ENCODE data around the gene CTIF.

The CTIF gene

GRCh38 chr18:48753691-48754090 lies 214.9 kb downstream of the CTIF start:
- no peak for DNase-seq (ENCODE audit: low spot score)

- no peak for DNase-seq (ENCODE audit: low spot score)
Measured at GRCh38 chr18:48754559-48754958, 215.7 kb downstream of the CTIF start.

DNA sequence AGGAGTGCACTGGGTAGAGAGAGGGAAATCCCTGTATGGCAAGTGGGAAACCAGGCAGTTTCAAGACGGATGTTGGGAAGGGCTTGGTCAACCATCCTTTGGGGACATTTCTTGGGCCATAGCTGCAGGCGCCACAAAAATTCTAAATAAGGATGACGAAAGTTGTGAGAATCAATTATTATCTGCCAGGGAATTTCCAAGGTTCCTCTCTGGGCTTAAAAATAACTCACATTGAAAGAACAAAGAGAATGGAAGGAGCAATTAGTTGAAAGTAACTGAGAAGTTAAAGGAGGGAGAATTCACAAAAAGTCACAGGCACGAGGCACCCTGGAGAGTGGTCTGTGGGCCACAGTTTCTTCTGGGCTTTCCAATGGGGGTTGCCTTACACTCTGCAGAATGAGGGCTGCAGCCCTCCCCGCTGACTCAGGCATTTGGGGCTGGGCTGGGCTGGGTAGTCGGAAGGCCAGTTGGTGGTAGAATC lies 216.2 kb downstream of the CTIF start:
- DNase-seq (ENCODE audit: low spot score) = no peak

GRCh38 chr18:48756511-48757226 lies 217.8 kb downstream of the CTIF start:
- DNase-seq (ENCODE audit: low spot score) = no peak

DNA sequence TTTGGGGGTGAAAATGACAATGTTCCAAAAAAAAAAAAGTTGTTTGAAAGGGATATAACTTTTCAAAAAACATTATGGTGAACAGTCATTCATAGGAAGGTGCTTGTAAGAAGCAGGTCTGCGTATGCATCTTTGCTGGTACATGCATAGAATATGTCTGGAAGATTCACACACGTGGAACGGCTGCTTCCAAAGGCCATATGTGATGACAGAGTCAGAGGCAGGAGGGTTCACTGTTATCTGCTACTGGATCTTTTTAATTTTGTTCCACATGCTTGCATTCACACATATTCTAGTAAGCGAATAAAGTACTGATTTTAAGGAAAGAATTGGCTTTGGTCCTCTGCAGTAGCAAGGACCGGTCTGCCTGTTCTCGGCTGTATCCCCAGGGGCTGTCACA lies 218.5 kb downstream of the CTIF start:
- DNase-seq (ENCODE audit: low spot score) = no peak

GRCh38 chr18:48757906-48758305 lies 219.1 kb downstream of the CTIF start:
- no peak for DNase-seq (ENCODE audit: low spot score)

DNA sequence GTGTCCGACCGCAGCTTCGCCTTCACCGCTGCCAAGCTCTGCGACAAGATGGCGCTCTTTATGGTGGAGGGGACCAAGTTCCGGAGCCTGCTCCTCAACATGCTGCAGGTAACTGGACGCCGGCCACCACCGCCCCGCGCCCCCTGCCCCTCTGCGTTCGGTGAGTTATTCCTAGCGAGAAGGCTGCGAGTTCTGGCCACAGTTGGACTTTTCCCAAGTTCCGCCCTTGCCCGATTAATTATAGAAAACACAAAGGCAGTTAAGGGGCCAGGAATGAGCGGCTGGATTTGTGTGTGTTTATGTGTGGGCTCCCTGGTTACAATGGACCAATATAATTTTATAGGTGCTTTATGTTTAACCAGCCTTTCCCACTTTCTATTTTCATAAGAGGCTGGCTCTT lies 222.8 kb downstream of the CTIF start:
- no peak for DNase-seq (ENCODE audit: low spot score)

- no peak for DNase-seq (ENCODE audit: low spot score)
Measured at GRCh38 chr18:48762022-48762421, 223.2 kb downstream of the CTIF start.

- DNase-seq (ENCODE audit: low spot score) = no peak
Measured at GRCh38 chr18:48762836-48763718, 224.2 kb downstream of the CTIF start.

- no peak for DNase-seq (ENCODE audit: low spot score)
Measured at GRCh38 chr18:48763719-48764100, 224.9 kb downstream of the CTIF start.

DNA sequence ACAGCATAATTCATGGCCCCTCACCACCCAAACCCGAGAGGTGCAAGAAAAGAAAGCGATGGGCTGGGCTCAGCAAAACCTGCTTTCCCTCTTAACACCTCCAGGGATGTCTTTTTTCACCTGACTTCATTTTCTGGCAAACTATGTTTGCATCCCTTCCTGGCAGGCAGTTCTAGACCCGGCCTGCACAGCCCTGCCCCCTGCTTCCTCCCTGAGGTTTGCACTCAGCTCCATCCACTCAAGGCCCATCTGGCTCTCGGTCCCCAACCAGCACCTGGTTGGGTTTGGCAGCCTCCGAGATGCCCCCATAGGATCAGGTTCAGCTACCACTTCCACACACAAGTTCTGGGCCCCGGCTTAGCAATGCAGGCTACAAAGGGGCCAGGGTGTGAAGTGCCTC lies 226.2 kb downstream of the CTIF start:
- DNase-seq (ENCODE audit: low spot score) = no peak

DNA sequence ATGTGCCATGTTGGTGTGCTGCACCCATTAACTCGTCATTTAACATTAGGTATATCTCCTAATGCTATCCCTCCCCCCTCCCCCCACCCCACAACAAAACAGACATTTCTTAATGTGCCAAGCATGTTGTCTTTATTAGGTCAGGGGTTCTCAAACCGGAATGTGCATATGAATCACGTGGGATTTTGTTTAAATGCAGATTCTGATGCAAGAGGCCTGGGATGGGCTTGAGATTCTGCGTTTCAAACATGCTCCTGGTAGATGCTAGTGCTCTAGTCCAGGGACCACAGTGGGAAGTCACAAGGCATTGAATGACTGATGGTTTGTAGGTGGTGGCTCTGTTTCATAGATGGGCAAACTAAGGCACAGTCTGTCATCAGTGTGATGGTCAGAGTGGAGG lies 227.2 kb downstream of the CTIF start:
- no peak for DNase-seq (ENCODE audit: low spot score)

- DNase-seq (ENCODE audit: low spot score) = no peak
Measured at GRCh38 chr18:48766487-48766886, 227.7 kb downstream of the CTIF start.

- DNase-seq (ENCODE audit: low spot score) = peak; percentile 70
Measured at GRCh38 chr18:48767090-48767690, 228.4 kb downstream of the CTIF start.

- DNase-seq (ENCODE audit: low spot score) = no peak
Measured at GRCh38 chr18:48769006-48769636, 230.3 kb downstream of the CTIF start.

DNA sequence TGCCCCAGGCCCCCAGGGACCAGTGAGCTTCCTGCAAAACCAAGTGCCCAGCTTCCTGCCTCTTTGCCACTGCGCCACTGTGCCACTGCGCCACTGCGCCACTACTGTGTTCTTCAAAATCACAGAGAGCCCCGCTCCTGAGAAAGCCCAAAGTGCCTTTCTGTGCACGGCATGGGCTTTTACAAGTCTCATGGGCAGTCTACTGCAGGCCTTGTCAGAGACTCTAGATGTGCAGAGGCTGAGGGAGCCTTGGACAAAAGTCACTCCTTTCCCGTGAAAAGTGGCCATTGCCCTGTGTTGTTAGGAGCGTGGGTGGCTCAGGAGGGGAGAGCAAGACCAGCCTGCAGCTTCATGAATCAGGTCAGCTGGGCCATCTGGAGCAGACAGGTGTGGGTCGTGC lies 231.4 kb downstream of the CTIF start:
- no peak for DNase-seq (ENCODE audit: low spot score)

- no peak for DNase-seq (ENCODE audit: low spot score)
Measured at GRCh38 chr18:48771641-48772375, 233.0 kb downstream of the CTIF start.

GRCh38 chr18:48772457-48772856 lies 233.6 kb downstream of the CTIF start:
- no peak for DNase-seq (ENCODE audit: low spot score)

DNA sequence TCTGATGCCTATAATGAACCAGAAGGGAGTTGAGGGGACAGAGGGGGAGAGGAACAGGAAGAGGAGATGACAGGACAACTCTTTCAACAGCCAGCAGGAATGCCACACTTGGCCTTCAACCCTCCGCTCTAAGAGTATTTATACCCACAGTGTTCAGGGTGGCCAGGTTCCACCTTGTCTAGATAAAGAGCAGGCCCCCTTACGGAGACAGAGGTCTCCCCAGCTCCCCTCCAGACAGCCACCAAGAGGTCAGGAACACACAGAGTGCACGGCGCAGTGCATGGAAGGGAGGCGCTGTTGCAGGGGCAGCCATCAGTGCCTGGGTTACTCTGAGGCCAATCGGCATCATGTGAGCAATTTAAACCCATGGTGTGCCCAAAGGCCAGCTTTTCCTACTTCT lies 235.0 kb downstream of the CTIF start:
- no peak for DNase-seq (ENCODE audit: low spot score)

GRCh38 chr18:48774941-48775340 lies 236.1 kb downstream of the CTIF start:
- DNase-seq (ENCODE audit: low spot score) = no peak

GRCh38 chr18:48775372-48776155 lies 236.7 kb downstream of the CTIF start:
- DNase-seq (ENCODE audit: low spot score) = no peak

All from AG08395 (cell line).